ENCODE measurements around the gene ADAMTSL1.

DNA sequence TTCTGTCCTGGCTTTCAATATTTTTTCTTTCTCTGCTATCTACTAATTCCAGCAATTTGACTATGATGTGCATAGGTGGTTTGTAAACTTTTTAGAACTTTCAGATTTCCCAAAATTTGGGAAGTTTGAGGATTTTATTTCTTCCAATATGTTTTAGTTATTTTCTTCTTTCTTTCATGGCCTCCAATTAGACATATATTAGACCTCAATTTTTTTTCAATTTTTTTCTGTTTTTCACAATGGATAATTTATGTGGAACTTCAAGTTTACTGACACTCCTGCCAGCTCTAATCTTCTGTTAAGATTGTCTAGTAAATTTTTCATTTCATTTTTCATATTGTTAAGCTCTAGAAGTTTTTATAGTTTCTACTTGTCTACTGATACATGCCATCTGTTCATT is 395.8 kb downstream of the ADAMTSL1 start:
- TF ChIP-seq, protein P1, sequence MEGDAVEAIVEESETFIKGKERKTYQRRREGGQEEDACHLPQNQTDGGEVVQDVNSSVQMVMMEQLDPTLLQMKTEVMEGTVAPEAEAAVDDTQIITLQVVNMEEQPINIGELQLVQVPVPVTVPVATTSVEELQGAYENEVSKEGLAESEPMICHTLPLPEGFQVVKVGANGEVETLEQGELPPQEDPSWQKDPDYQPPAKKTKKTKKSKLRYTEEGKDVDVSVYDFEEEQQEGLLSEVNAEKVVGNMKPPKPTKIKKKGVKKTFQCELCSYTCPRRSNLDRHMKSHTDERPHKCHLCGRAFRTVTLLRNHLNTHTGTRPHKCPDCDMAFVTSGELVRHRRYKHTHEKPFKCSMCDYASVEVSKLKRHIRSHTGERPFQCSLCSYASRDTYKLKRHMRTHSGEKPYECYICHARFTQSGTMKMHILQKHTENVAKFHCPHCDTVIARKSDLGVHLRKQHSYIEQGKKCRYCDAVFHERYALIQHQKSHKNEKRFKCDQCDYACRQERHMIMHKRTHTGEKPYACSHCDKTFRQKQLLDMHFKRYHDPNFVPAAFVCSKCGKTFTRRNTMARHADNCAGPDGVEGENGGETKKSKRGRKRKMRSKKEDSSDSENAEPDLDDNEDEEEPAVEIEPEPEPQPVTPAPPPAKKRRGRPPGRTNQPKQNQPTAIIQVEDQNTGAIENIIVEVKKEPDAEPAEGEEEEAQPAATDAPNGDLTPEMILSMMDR (IDR thresholded peaks at IDR 0.05): no peak
- no peak for TF ChIP-seq RAD21 (conservative IDR thresholded peaks at IDR 0.05 in 1 of 2, IDR thresholded peaks at IDR 0.05 in 1 of 2)
- TF ChIP-seq POLR2A (IDR thresholded peaks at IDR 0.05; ENCODE audit: low read length): no peak
- TF ChIP-seq, protein P2, sequence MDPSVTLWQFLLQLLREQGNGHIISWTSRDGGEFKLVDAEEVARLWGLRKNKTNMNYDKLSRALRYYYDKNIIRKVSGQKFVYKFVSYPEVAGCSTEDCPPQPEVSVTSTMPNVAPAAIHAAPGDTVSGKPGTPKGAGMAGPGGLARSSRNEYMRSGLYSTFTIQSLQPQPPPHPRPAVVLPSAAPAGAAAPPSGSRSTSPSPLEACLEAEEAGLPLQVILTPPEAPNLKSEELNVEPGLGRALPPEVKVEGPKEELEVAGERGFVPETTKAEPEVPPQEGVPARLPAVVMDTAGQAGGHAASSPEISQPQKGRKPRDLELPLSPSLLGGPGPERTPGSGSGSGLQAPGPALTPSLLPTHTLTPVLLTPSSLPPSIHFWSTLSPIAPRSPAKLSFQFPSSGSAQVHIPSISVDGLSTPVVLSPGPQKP (IDR thresholded peaks at IDR 0.05; ENCODE audit: low read depth, low read length): no peak
- no peak for TF ChIP-seq EP300 (IDR thresholded peaks at IDR 0.05)
- no peak for TF ChIP-seq CHD4 (IDR thresholded peaks at IDR 0.05; ENCODE audit: borderline replicate concordance)
- TF ChIP-seq CEBPB (IDR thresholded peaks at IDR 0.05): no peak
- TF ChIP-seq, protein P3, sequence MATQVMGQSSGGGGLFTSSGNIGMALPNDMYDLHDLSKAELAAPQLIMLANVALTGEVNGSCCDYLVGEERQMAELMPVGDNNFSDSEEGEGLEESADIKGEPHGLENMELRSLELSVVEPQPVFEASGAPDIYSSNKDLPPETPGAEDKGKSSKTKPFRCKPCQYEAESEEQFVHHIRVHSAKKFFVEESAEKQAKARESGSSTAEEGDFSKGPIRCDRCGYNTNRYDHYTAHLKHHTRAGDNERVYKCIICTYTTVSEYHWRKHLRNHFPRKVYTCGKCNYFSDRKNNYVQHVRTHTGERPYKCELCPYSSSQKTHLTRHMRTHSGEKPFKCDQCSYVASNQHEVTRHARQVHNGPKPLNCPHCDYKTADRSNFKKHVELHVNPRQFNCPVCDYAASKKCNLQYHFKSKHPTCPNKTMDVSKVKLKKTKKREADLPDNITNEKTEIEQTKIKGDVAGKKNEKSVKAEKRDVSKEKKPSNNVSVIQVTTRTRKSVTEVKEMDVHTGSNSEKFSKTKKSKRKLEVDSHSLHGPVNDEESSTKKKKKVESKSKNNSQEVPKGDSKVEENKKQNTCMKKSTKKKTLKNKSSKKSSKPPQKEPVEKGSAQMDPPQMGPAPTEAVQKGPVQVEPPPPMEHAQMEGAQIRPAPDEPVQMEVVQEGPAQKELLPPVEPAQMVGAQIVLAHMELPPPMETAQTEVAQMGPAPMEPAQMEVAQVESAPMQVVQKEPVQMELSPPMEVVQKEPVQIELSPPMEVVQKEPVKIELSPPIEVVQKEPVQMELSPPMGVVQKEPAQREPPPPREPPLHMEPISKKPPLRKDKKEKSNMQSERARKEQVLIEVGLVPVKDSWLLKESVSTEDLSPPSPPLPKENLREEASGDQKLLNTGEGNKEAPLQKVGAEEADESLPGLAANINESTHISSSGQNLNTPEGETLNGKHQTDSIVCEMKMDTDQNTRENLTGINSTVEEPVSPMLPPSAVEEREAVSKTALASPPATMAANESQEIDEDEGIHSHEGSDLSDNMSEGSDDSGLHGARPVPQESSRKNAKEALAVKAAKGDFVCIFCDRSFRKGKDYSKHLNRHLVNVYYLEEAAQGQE (IDR thresholded peaks at IDR 0.05): no peak
- no peak for TF ChIP-seq JUNB (IDR thresholded peaks at IDR 0.05)
- TF ChIP-seq SMC3 (IDR thresholded peaks at IDR 0.05): no peak
- no peak for TF ChIP-seq ESRRA (IDR thresholded peaks at IDR 0.05; ENCODE audit: borderline replicate concordance, low read length)
- no peak for TF ChIP-seq E2F6 (IDR thresholded peaks at IDR 0.05; ENCODE audit: borderline replicate concordance, low read depth)
- no peak for TF ChIP-seq MAZ (IDR thresholded peaks at IDR 0.05; ENCODE audit: borderline replicate concordance, low read depth, low read length)
- no peak for TF ChIP-seq BHLHE40 (IDR thresholded peaks at IDR 0.05; ENCODE audit: low read depth, low read length)
